ENCODE measurements around the gene TIMMDC1. TPM values are rescaled to one million over a fixed set of nuclear protein-coding genes. Genes with fewer than 3 reads are reported as not detected.

Gene TIMMDC1
- total RNA-seq, result 57.3 and 57.5 TPM in 2 replicates

GRCh38 chr3:119498186-119499011 is at the start of gene TIMMDC1:
TIMMDC1 (plus strand) TSS chr3:119498547; CDS start chr3:119498734, 187 bp downstream.

DNA sequence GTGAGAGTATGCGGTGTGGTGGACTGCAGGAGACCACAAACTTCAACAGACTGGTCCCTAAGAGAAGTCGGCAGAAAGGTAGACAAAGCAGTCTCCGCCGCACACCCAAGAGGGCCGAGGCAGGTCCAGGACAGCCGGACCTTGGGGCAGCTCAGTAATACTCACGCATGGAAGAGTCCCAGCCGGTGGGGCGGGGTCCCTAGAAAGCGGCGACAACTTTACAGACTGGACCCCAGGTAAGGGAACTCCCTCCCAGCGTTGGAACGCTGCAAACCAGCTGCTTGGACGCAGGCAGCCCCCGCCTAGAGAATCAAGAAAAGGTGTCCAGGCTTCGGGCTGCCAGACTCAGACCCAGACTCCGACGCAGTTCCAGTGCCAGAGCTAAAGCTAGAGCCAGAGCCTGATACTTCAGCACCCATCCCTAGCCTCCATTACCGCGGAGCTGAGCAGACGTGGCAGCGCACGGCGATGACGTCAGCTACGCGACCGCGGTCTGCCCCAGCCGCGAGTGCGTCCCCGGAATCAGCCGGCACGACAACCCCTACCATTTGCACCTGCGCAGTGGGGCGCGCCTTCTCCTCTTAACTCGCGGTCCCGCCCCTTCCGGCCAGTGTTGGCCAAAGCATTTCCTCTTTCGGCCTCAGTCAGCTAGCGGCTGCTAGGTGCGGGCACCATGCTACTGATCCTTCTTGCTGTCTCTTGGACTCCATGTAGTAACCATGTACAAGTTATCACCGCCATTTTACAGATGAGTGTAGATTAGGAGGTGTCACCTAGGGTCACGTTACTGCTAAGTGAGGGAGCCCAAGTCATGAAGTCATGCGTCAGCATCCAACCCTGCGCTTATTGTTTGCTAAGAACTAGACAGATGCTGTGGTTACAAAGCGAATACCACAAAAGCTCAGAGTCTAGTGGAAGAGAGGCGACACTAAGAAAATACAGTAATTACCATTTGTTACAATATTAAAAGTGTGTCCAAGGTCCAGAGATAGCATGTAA is 34.9 kb upstream of the TIMMDC1 start, which contains the start of gene TMEM39A:
TSS of gene TMEM39A (minus strand) at position 445 of the 999 bp plus-strand sequence. CDS start 1,541 bp downstream, outside the sequence.

GRCh38 chr3:119559441-119559963 is 61.2 kb downstream of the TIMMDC1 start, which contains the start of gene CD80:
CD80 (minus strand) TSS chr3:119559614; CDS start chr3:119557728, 1,886 bp downstream.

Other genes starting within 250 kb of the TIMMDC1 start
- 19.5 and 22.9 TPM in 2 replicates for gene ARHGAP31, start 204.2 kb upstream of the TIMMDC1 start, total RNA-seq
- 26.6 and 59.7 TPM in 2 replicates for gene TMEM39A, start 34.9 kb upstream of the TIMMDC1 start, total RNA-seq
- gene POGLUT1, start 29.6 kb upstream of the TIMMDC1 start, total RNA-seq, result 15.9 and 42.6 TPM in 2 replicates
- gene CD80, start 61.1 kb downstream of the TIMMDC1 start, total RNA-seq, result not detected in 2 replicates
- 5.2 and 7.1 TPM in 2 replicates for gene ADPRH, start 80.9 kb downstream of the TIMMDC1 start, total RNA-seq
- 0.65 and 1.1 TPM in 2 replicates for gene PLA1A, start 99.3 kb downstream of the TIMMDC1 start, total RNA-seq
- 0.65 TPM in 1 of 2 replicates, not detected in the other for gene POPDC2, start 162.0 kb downstream of the TIMMDC1 start, total RNA-seq
- 6.7 and 20.1 TPM in 2 replicates for gene COX17, start 178.9 kb downstream of the TIMMDC1 start, total RNA-seq
- 0.65 and 0.76 TPM in 2 replicates for gene CFAP91, start 204.5 kb downstream of the TIMMDC1 start, total RNA-seq